ENCODE results near the gene TNNT1.

DNA sequence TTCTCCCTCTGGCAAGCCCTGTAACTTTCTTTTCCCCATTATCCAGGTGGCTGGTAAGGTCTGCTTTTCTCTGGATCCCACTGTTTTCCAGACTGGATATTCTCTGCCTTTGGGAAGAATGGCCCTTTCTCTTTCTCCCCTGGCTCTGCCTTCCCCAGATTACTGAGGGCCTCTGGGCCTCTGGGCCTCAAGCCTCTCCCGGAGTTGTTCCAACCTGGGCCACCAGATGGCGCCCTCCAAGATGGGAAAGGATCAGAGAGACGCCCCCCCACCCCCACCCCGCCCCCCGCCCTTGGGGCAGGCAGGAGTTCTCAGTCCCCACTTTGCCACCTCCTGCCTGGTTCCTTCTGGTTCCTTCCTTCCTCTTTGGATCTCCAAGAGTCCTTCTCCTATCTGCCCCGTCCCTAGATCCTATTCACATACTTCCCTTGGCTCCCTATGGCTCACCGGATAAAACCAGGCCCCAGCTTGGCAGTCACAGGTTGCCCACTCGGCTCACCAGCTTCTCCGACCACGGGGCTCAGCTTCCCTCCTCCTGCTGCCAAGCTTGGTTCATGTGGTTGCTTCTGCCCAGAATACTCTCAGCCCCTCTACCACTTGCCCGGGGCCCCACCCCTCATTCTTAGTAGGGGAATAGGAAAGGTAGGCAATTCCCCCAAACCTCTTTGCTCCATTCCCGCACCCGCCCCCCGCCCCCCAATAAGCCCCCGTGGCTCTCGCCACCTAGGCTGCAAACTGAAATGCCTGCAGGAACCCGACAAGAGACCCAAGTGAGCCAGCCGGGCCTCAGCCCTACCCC lies 60.3 kb downstream of the TNNT1 start:
- TF ChIP-seq OSR1 (CRISPR knock-in tag; IDR thresholded peaks at IDR 0.05) (no peak), ARNTL (CRISPR knock-in tag; IDR thresholded peaks at IDR 0.05; ENCODE audit: borderline replicate concordance, low read depth) (no peak), ZC3H10 (CRISPR knock-in tag; IDR thresholded peaks at IDR 0.05) (no peak), ZFP30 (CRISPR knock-in tag; IDR thresholded peaks at IDR 0.05) (no peak), RARB (CRISPR knock-in tag; IDR thresholded peaks at IDR 0.05) (no peak), ZFP3 (CRISPR knock-in tag; IDR thresholded peaks at IDR 0.05) (no peak), TCF4 (CRISPR knock-in tag; IDR thresholded peaks at IDR 0.05; ENCODE audit: borderline replicate concordance) (no peak), PPARA (CRISPR knock-in tag; IDR thresholded peaks at IDR 0.05; ENCODE audit: borderline replicate concordance) (no peak), ESRRG (CRISPR knock-in tag; IDR thresholded peaks at IDR 0.05) (no peak)
- TF ChIP-seq, protein P1, sequence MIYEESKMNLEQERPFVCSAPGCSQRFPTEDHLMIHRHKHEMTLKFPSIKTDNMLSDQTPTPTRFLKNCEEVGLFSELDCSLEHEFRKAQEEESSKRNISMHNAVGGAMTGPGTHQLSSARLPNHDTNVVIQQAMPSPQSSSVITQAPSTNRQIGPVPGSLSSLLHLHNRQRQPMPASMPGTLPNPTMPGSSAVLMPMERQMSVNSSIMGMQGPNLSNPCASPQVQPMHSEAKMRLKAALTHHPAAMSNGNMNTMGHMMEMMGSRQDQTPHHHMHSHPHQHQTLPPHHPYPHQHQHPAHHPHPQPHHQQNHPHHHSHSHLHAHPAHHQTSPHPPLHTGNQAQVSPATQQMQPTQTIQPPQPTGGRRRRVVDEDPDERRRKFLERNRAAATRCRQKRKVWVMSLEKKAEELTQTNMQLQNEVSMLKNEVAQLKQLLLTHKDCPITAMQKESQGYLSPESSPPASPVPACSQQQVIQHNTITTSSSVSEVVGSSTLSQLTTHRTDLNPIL (CRISPR knock-in tag; IDR thresholded peaks at IDR 0.05; ENCODE audit: low read depth): no peak
- TF ChIP-seq, protein P2, sequence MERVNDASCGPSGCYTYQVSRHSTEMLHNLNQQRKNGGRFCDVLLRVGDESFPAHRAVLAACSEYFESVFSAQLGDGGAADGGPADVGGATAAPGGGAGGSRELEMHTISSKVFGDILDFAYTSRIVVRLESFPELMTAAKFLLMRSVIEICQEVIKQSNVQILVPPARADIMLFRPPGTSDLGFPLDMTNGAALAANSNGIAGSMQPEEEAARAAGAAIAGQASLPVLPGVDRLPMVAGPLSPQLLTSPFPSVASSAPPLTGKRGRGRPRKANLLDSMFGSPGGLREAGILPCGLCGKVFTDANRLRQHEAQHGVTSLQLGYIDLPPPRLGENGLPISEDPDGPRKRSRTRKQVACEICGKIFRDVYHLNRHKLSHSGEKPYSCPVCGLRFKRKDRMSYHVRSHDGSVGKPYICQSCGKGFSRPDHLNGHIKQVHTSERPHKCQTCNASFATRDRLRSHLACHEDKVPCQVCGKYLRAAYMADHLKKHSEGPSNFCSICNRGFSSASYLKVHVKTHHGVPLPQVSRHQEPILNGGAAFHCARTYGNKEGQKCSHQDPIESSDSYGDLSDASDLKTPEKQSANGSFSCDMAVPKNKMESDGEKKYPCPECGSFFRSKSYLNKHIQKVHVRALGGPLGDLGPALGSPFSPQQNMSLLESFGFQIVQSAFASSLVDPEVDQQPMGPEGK (CRISPR knock-in tag; IDR thresholded peaks at IDR 0.05; ENCODE audit: borderline replicate concordance): no peak

Measured in SK-N-SH treated with all-trans-retinoic acid at 6 μM for 48 hours (cell line).